ENCODE measurements around the gene MYL12A. TPM values are rescaled to one million over a fixed set of nuclear protein-coding genes. Genes with fewer than 3 reads are reported as not detected.

MYL12A gene
- total RNA-seq, 2 experiments from 2014 or later, result 351 to 355 TPM

Other genes starting within 250 kb of the MYL12A start
- gene LPIN2, start 234.7 kb upstream of the MYL12A start, total RNA-seq, result 10 to 100 TPM; 72.6 to 77.4 TPM
- gene MYOM1, start 27.8 kb upstream of the MYL12A start, total RNA-seq, result under 1 TPM; 0.59 to 0.91 TPM
- 100 to 1,000 TPM; 235 to 238 TPM for gene MYL12B, start 14.3 kb downstream of the MYL12A start, total RNA-seq
- gene TGIF1, start 202.4 kb downstream of the MYL12A start, total RNA-seq, result 10 to 100 TPM; 38.5 to 39.4 TPM